Spleen (tissue), 11 donors: Measurements from ENCODE around the gene TRIM10. TPM values are rescaled to one million over a fixed set of nuclear protein-coding genes. Genes with fewer than 3 reads are reported as not detected.

Experiments
- DNase-seq: peaks from one replicate; pipeline ENCODE4 v3.0.0-alpha.2; 2020
- H3K27ac ChIP-seq, 8 donors: fragments of 200-600 bp; sonication (generic) in 7 of 8; 1 replicate in 4 of 8; 2 replicates in 4 of 8; pipeline versions ENCODE4 v1.5.0 to v1.8.0; 2016 to 2021; ENCODE audit warnings: inconsistent platforms in 4 of 8, mild to moderate bottlenecking in 4 of 8, moderate library complexity in 1 of 8
- H3K27me3 ChIP-seq, 7 donors: fragments of 200-600 bp; sonication (generic) in 6 of 7; replicated peaks in 1 of 7; 1 replicate in 4 of 7; 2 replicates in 3 of 7; pipeline versions ENCODE4 v1.5.0 to v1.8.0; 2016 to 2021; ENCODE audit warnings: inconsistent platforms in 3 of 7, mild to moderate bottlenecking in 1 of 7
- H3K36me3 ChIP-seq, 6 donors: fragments of 200-600 bp; sonication (generic) in 5 of 6; 1 replicate in 4 of 6; 2 replicates in 2 of 6; pipeline versions ENCODE4 v1.5.0 to v1.8.0; 2016 to 2021; ENCODE audit warnings: inconsistent platforms in 2 of 6
- H3K4me1 ChIP-seq, 6 donors: fragments of 200-600 bp; sonication (generic) in 5 of 6; 1 replicate in 3 of 6; 2 replicates in 3 of 6; pipeline versions ENCODE4 v1.5.0 to v1.8.0; 2016 to 2021; ENCODE audit warnings: inconsistent platforms in 3 of 6
- H3K4me3 ChIP-seq, 8 donors: fragments of 200-600 bp; sonication (generic) in 7 of 8; 1 replicate in 4 of 8; 2 replicates in 4 of 8; pipeline versions ENCODE4 v1.5.0 to v1.8.0; 2016 to 2021; ENCODE audit warnings: inconsistent platforms in 4 of 8, mild to moderate bottlenecking in 4 of 8, moderate library complexity in 2 of 8
- H3K9me3 ChIP-seq, 8 donors: fragments of 200-600 bp; sonication (generic) in 7 of 8; 1 replicate in 4 of 8; 2 replicates in 4 of 8; pipeline versions ENCODE4 v1.5.0 to v1.8.0; 2016 to 2021; ENCODE audit warnings: inconsistent platforms in 4 of 8
- POLR2A ChIP-seq, 3 donors: fragments of 450-650 bp; IDR thresholded peaks; one replicate each; pipeline ENCODE4 v1.5.1; 2017; ENCODE audit warnings: antibody characterized with exemption in 3 of 3, mild to moderate bottlenecking in 1 of 3
- POLR2AphosphoS5 ChIP-seq, 3 donors: sonication (generic); formaldehyde crosslinking; IDR thresholded peaks; one replicate each; pipeline ENCODE4 v1.5.1; 2017; ENCODE audit warnings: antibody characterized with exemption in 3 of 3
- WGBS, 5 donors: extraction: QIAGEN DNeasy Blood & Tissue Kit in 3 of 5; methylation state at CpG; one replicate each; pipeline versions ENCODE4 v1.1.5 to v1.1.7; 2013 to 2018; 5-methylcytosine and 5-hydroxymethylcytosine counted together
- intact Hi-C: fragments of 100-400 bp; cut with DNase I; formaldehyde crosslinking; loops from one replicate; pipeline ENCODE4 v1.15.0; 2023; ENCODE audit warnings: low total_unique reads
- polyA plus RNA-seq, 3 donors: library from polyadenylated mRNA; stranded (reverse); fragments of 200-250 nt; gene quantifications; one replicate each; pipeline ENCODE4 v1.2.1, GENCODE V29; 2013
- total RNA-seq, 7 donors: library from RNA; depleted of rRNA in 3 of 7; stranded (reverse); fragments of >200 nt in 3 of 7; fragmentation: NEBNext Ultra II Directional in 4 of 7; extraction: Animal tissue kit (Norgen Biotek cat#: 25700) in 4 of 7; gene quantifications; one replicate each; pipeline versions ENCODE4 v1.1.0 to v1.2.1, GENCODE V29; 2016 to 2021
- TF ChIP-seq, protein P1 (sequence below), 11 experiments: fragments of 200-600 bp in 7 of 11; fragments of 450-650 bp in 4 of 11; sonication (generic) in 4 of 11; IDR thresholded peaks in 8 of 11; conservative IDR thresholded peaks in 3 of 11; 1 replicate in 7 of 11; 2 replicates in 4 of 11; pipeline versions ENCODE4 v1.4.0 to v1.8.0; 2016 to 2021; ENCODE audit warnings: antibody characterized with exemption in 11 of 11, inconsistent platforms in 4 of 11, mild to moderate bottlenecking in 1 of 11
- donor health status: healthy with polysubstance abuse.
- donor health status: DM: no; HTN: no; CAD: no; lungs with moderate emphysema.
- donor health status: DM: no; HTN: no; CAD: no.
- donor health status: Bipolar disorder and iron deficiency.
- donor health status: healthy.
- donor health status: DM: no; HTN: no; CAD: no.
- donor health status: DM: yes; HTN: yes; CAD: no.

The TRIM10 gene
- total and polyA plus RNA-seq, 10 donors = 0.06 to 4.9 (median 1.1) TPM; not detected in 2

GRCh38 chr6:30206152-30206551 is 45.1 kb upstream of the TRIM10 start:
- no peak overlapping the region for H3K27ac ChIP-seq
- 65 to 87% (median 76%) methylated on average over 7 of the region's 7 CpGs for WGBS, 5 donors
- peaks cover 28 to 100% (median 64%) of the 10 kb centered on the region in 6 donors for H3K4me1 ChIP-seq

GRCh38 chr6:30204116-30204515 is 43.1 kb upstream of the TRIM10 start:
- TF ChIP-seq, protein P1, sequence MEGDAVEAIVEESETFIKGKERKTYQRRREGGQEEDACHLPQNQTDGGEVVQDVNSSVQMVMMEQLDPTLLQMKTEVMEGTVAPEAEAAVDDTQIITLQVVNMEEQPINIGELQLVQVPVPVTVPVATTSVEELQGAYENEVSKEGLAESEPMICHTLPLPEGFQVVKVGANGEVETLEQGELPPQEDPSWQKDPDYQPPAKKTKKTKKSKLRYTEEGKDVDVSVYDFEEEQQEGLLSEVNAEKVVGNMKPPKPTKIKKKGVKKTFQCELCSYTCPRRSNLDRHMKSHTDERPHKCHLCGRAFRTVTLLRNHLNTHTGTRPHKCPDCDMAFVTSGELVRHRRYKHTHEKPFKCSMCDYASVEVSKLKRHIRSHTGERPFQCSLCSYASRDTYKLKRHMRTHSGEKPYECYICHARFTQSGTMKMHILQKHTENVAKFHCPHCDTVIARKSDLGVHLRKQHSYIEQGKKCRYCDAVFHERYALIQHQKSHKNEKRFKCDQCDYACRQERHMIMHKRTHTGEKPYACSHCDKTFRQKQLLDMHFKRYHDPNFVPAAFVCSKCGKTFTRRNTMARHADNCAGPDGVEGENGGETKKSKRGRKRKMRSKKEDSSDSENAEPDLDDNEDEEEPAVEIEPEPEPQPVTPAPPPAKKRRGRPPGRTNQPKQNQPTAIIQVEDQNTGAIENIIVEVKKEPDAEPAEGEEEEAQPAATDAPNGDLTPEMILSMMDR (IDR thresholded peaks at IDR 0.05 in 8 of 11, conservative IDR thresholded peaks at IDR 0.05 in 3 of 11) = no peak
- no peak for TF ChIP-seq POLR2A (IDR thresholded peaks at IDR 0.05)
- Histone ChIP-seq H3K36me3 (peaks cover 0 to 35% (median 12%) of the 10 kb centered on the region in 6 donors), H3K4me3 (no peak overlapping the region), H3K27me3 (no peaks in the 10 kb centered on the region), H3K27ac (no peak overlapping the region), H3K9me3 (no peaks in the 10 kb centered on the region), H3K4me1 (peaks cover 22 to 100% (median 60%) of the 10 kb centered on the region in 6 donors)
- WGBS, 5 donors = 85 to 100% (median 96%) methylated on average over 1 of the region's 1 CpG
- intact Hi-C loops = no loop called here
- no peak for DNase-seq

More at GRCh38 chr6:30206152-30206551, 45.1 kb upstream of the TRIM10 start:
- DNase-seq = no peak
- Histone ChIP-seq H3K9me3 (no peaks in the 10 kb centered on the region), H3K27me3 (no peaks in the 10 kb centered on the region), H3K36me3 (peaks cover 0 to 24% (median 0%) of the 10 kb centered on the region in 6 donors), H3K4me3 (no peak overlapping the region)
- TF ChIP-seq POLR2A (IDR thresholded peaks at IDR 0.05) (no peak), POLR2AphosphoS5 (IDR thresholded peaks at IDR 0.05) (no peak)
- TF ChIP-seq, protein P1 (IDR thresholded peaks at IDR 0.05 in 8 of 11, conservative IDR thresholded peaks at IDR 0.05 in 3 of 11) = no peak
- intact Hi-C loops = no loop called here

GRCh38 chr6:30202366-30202765 is 41.4 kb upstream of the TRIM10 start:
- Histone ChIP-seq H3K27me3 (no peaks in the 10 kb centered on the region), H3K4me1 (peaks cover 18 to 97% (median 50%) of the 10 kb centered on the region in 6 donors), H3K4me3 (no peak overlapping the region), H3K9me3 (no peaks in the 10 kb centered on the region), H3K36me3 (peaks cover 7 to 52% (median 30%) of the 10 kb centered on the region in 6 donors), H3K27ac (peak overlapping the region in 3 of 8 donors; percentile 57 to 73 (median 58))
- WGBS, 5 donors = 86 to 94% (median 88%) methylated on average over 4 of the region's 4 CpGs
- intact Hi-C loops = no loop called here
- no peak for DNase-seq
- TF ChIP-seq POLR2A (IDR thresholded peaks at IDR 0.05) (no peak), POLR2AphosphoS5 (IDR thresholded peaks at IDR 0.05) (no peak)
- TF ChIP-seq, protein P1 (IDR thresholded peaks at IDR 0.05 in 8 of 11, conservative IDR thresholded peaks at IDR 0.05 in 3 of 11) = no peak

DNA sequence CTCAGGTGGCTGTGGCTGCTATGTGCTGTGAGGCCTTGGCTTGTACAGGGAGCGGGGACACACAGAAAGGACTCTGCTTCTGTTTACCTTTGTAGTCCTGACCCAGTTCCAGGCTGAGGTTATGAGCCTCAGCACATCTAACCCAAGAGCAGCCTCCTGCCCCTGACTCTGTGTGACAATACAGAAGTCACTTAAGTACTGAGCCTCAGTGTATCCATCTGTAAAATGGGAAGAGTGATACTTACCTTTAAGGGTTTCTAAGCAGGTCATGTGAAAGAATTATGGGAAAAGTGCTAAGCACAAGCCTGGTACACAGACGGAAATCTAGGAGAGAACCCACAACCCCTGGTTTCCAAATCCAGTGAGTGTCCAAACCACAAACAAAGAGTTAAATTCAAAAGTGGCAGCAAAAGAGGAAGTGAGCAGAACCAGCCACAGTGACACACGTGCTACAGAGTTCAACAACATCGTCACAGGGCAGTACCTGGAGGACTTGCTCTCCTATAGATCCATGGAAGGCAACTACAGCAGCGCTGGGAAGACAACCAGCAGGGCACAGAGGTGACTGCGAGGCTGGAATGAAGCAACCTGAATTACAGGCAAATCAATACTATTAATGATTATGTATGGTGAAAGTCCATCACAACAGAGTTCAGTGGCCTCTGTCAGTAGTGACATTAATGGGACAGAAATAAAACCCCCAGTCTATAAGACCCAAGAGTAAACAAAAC is 39.7 kb upstream of the TRIM10 start:
- Histone ChIP-seq H3K36me3 (peaks cover 7 to 69% (median 46%) of the 10 kb centered on the region in 6 donors), H3K4me1 (peaks cover 11 to 83% (median 33%) of the 10 kb centered on the region in 6 donors), H3K27me3 (no peaks in the 10 kb centered on the region), H3K4me3 (peak overlapping the region in 1 of 8 donors; percentile 34), H3K9me3 (no peaks in the 10 kb centered on the region), H3K27ac (peak overlapping the region in 6 of 8 donors; percentile 15 to 73 (median 38))
- DNase-seq = no peak
- no peak for TF ChIP-seq POLR2A (IDR thresholded peaks at IDR 0.05)
- TF ChIP-seq POLR2AphosphoS5 (IDR thresholded peaks at IDR 0.05) = peak in 1 of 3 donors; percentile 42
- intact Hi-C loops = no loop called here
- 48 to 62% (median 53%) methylated on average over 6 of the region's 6 CpGs for WGBS, 5 donors
